A673 (cell line): Measurements from ENCODE around the gene LAMA5. TPM values are rescaled to one million over a fixed set of nuclear protein-coding genes. Genes with fewer than 3 reads are reported as not detected.

Experiments used
- BruUV-seq: library from RNA; stranded (reverse); fragments of 400-500 nt; replicated peaks from 2 replicates; lab custom pipeline; 2021; lab: Mats Ljungman, UMichigan
- CTCF ChIA-PET: fragments of 300-600 bp; sonication (Branson Sonifier 250); formaldehyde crosslinking; loops from one replicate; lab custom pipeline; 2022; ENCODE audit warnings: antibody characterized with exemption; lab: Charles Lee
- POLR2A ChIA-PET: fragments of 300-600 bp; sonication (Branson Sonifier 250); formaldehyde crosslinking; loops from one replicate; lab custom pipeline; 2022; ENCODE audit warnings: antibody characterized with exemption; ENCODE audit not compliant: low non-redundant PET; lab: Charles Lee
- DNase-seq: peaks from one replicate; pipeline ENCODE4 v3.0.0-alpha.2; 2015; ENCODE audit warnings: low spot score
- H3K27ac ChIP-seq: fragments of 200-600 bp; sonication (generic); 2 replicates; pipeline ENCODE4 v1.5.1; 2016; ENCODE audit warnings: mixed run types, low read depth, mild to moderate bottlenecking, mixed read lengths, antibody characterized with exemption, low read length; ENCODE audit not compliant: poor library complexity, severe bottlenecking
- H3K27me3 ChIP-seq: fragments of 200-600 bp; sonication (generic); replicated peaks from 2 replicates; pipeline ENCODE4 v1.6.1; 2017; ENCODE audit warnings: mixed run types, low read depth, mild to moderate bottlenecking, mixed read lengths, antibody characterized with exemption, low read length; ENCODE audit not compliant: insufficient read depth, poor library complexity
- H3K36me3 ChIP-seq: fragments of 200-600 bp; sonication (generic); 2 replicates; pipeline ENCODE4 v1.6.1; 2016; ENCODE audit warnings: mixed run types, mild to moderate bottlenecking, mixed read lengths, antibody characterized with exemption, low read length; ENCODE audit not compliant: insufficient read depth, poor library complexity, severe bottlenecking
- H3K4me1 ChIP-seq: fragments of 200-600 bp; sonication (generic); 2 replicates; pipeline ENCODE4 v1.6.1; 2017; ENCODE audit warnings: mixed run types, mild to moderate bottlenecking, mixed read lengths, antibody characterized with exemption, low read length; ENCODE audit not compliant: insufficient read depth, poor library complexity, severe bottlenecking
- H3K4me3 ChIP-seq: fragments of 200-600 bp; sonication (generic); 2 replicates; pipeline ENCODE4 v1.5.1; 2016; ENCODE audit warnings: low read depth, mixed run types, mild to moderate bottlenecking, mixed read lengths, low read length; ENCODE audit not compliant: poor library complexity, severe bottlenecking
- H3K9me3 ChIP-seq: fragments of 200-600 bp; sonication (generic); 2 replicates; pipeline ENCODE4 v1.6.1; 2016; ENCODE audit warnings: mixed run types, low read depth, mild to moderate bottlenecking, mixed read lengths, antibody characterized with exemption, low read length; ENCODE audit not compliant: poor library complexity, severe bottlenecking
- EZH2 ChIP-seq: fragments of 200-600 bp; sonication (generic); IDR thresholded peaks from 2 replicates; pipeline ENCODE4 v1.6.1; 2017; ENCODE audit warnings: borderline replicate concordance, low read depth, mild to moderate bottlenecking, mixed read lengths, antibody characterized with exemption, low read length; ENCODE audit not compliant: poor library complexity, severe bottlenecking
- intact Hi-C: fragments of 100-400 bp; cut with micrococcal nuclease; formaldehyde crosslinking; loops from one replicate; pipeline ENCODE4 v1.10.0; 2022; ENCODE audit not compliant: unreplicated experiment
- total RNA-seq: library from RNA; stranded (reverse); gene quantifications from 2 replicates; pipeline ENCODE4 v1.2.3, GENCODE V29; 2021
- TF ChIP-seq, protein P1 (sequence below): fragments of 300-800, 200-600 bp; sonication (generic); conservative IDR thresholded peaks from 2 replicates; pipeline ENCODE4 v1.5.1; 2017; ENCODE audit warnings: low read depth, mild to moderate bottlenecking, antibody characterized with exemption, low read length, moderate library complexity, mixed read lengths

Gene LAMA5
- total RNA-seq, 1 experiment from 2014 or later: 4.2 TPM

DNA sequence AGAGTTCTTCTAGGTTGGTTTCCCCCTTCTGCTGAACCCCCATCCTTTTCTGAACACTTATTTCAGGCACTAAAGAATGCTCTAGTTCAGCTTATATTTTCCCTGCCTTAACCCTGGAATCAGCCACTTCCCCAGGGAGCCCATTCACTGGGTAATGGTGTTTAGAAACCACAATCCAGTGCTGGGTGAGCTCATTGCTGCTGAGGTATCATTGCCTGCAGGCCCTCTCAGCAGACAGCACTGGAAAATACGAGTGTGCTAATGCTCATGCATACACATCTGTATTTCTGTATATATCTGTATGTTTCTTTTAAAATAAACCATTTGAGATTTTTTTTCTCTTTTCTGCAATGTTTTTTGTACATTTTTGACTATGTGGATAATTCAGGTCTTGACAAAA is 101.7 kb downstream of the LAMA5 start:
- no peaks in the 10 kb centered on the region for H3K27me3 ChIP-seq
- CTCF ChIA-PET: no interaction called here
- intact Hi-C loops: no loop called here
- POLR2A ChIA-PET: no interaction called here
- H3K4me3 ChIP-seq: no peak overlapping the region
- TF ChIP-seq EZH2: no peak
- TF ChIP-seq, protein P1, sequence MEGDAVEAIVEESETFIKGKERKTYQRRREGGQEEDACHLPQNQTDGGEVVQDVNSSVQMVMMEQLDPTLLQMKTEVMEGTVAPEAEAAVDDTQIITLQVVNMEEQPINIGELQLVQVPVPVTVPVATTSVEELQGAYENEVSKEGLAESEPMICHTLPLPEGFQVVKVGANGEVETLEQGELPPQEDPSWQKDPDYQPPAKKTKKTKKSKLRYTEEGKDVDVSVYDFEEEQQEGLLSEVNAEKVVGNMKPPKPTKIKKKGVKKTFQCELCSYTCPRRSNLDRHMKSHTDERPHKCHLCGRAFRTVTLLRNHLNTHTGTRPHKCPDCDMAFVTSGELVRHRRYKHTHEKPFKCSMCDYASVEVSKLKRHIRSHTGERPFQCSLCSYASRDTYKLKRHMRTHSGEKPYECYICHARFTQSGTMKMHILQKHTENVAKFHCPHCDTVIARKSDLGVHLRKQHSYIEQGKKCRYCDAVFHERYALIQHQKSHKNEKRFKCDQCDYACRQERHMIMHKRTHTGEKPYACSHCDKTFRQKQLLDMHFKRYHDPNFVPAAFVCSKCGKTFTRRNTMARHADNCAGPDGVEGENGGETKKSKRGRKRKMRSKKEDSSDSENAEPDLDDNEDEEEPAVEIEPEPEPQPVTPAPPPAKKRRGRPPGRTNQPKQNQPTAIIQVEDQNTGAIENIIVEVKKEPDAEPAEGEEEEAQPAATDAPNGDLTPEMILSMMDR: no peak
- no peaks in the 10 kb centered on the region for H3K9me3 ChIP-seq
- DNase-seq: no peak
- H3K36me3 ChIP-seq: peaks cover 3% of the 10 kb centered on the region
- no peak overlapping the region for H3K27ac ChIP-seq
- BruUV-seq: no TSS peak
- no peaks in the 10 kb centered on the region for H3K4me1 ChIP-seq

DNA sequence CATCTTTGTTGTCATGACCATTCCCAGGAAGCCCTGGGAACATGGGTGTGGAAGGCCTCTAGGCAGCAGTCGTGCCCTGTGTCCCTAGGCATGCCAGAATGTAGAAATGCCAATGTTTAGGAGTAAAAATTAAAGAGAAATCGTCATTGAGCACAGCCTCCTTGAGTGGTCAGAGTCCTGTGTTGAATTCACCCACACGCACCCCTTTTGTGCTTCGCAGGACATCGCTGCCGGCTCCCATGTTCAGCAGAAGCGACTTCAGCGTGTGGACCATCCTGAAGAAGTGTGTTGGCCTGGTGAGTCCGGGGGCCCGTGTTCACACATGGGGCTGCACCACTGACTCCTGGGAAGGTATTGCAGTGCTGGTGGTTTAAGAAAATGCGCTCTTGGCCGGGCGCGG is 103.7 kb downstream of the LAMA5 start:
- no peak overlapping the region for H3K4me3 ChIP-seq
- POLR2A ChIA-PET: no interaction called here
- TF ChIP-seq, protein P1: no peak
- TF ChIP-seq EZH2: no peak
- H3K4me1 ChIP-seq: no peaks in the 10 kb centered on the region
- H3K27ac ChIP-seq: no peak overlapping the region
- no peaks in the 10 kb centered on the region for H3K27me3 ChIP-seq
- peaks cover 3% of the 10 kb centered on the region for H3K36me3 ChIP-seq
- no peaks in the 10 kb centered on the region for H3K9me3 ChIP-seq
- CTCF ChIA-PET: no interaction called here
- DNase-seq: no peak
- intact Hi-C loops: no loop called here
- no TSS peak for BruUV-seq

DNA sequence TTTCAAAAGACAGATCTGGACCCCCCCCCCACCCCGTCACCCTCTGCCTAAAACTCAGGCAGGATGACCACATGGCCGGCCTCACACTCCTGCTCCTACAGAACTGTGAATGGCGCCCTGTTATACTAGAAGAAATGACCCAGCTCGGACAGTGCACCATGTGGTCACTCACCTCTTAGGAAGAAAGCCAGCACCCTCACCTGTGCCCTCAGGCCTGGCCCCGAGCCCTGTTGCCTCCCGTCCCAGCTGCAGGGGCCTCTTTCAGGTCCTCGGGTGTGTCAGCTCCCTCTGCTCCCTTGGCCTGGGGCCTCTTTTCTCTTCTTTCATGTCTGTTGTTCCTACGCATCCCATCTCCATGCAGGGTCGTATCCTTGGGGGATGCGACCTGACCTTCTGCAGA is 105.0 kb downstream of the LAMA5 start:
- H3K4me1 ChIP-seq: no peaks in the 10 kb centered on the region
- no peaks in the 10 kb centered on the region for H3K27me3 ChIP-seq
- H3K36me3 ChIP-seq: peaks cover 3% of the 10 kb centered on the region
- intact Hi-C loops: no loop called here
- no peaks in the 10 kb centered on the region for H3K9me3 ChIP-seq
- no peak overlapping the region for H3K4me3 ChIP-seq
- ChIA-PET CTCF (no interaction called here), POLR2A (no interaction called here)
- H3K27ac ChIP-seq: no peak overlapping the region
- TF ChIP-seq, protein P1: no peak
- no peak for TF ChIP-seq EZH2
- BruUV-seq: no TSS peak
- DNase-seq: no peak
